HuH-7.5 (cell line): Measurements from ENCODE around the gene PTMS.

Experiments
- DNase-seq: peaks from one replicate; pipeline ENCODE4 v3.0.0; 2011; ENCODE audit warnings: low spot score

PTMS gene

DNA sequence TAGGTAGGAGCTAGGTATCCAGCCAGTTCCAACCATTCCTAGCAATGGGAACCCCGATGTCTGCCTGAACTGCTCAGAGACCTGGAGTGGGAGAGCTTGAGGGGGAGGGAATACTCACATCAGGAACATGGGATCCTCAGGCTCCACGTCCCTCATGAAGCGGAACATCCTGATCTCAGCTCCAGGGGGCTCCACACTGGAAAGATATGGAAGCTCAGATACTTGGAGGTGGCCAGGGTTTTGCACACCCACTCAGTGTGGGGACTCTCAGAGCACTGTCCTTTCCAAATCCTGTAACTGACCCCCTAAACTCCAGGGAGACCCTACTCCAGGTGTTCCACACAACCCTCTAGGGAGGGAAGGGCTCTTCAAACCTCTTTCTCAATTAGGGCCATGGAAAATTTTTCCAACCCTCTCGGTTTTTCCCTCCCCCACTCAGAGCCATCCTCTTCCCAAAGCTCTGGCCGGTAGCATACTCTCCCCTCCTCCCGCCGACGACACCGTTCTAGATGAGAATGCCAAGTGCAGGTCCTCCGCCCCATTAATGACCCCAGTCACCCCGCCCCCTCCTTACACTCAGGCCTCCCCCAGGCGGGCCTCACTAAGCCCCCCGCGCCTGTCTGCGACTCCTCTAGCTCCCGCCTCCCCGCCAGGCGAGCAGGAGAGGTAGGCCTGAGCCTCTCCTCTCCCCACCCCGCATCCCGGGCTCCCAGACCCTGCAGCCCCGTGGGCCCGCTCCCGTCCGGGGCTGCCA lies 13.8 kb upstream of the PTMS start:
- peak; percentile 77 for DNase-seq

DNA sequence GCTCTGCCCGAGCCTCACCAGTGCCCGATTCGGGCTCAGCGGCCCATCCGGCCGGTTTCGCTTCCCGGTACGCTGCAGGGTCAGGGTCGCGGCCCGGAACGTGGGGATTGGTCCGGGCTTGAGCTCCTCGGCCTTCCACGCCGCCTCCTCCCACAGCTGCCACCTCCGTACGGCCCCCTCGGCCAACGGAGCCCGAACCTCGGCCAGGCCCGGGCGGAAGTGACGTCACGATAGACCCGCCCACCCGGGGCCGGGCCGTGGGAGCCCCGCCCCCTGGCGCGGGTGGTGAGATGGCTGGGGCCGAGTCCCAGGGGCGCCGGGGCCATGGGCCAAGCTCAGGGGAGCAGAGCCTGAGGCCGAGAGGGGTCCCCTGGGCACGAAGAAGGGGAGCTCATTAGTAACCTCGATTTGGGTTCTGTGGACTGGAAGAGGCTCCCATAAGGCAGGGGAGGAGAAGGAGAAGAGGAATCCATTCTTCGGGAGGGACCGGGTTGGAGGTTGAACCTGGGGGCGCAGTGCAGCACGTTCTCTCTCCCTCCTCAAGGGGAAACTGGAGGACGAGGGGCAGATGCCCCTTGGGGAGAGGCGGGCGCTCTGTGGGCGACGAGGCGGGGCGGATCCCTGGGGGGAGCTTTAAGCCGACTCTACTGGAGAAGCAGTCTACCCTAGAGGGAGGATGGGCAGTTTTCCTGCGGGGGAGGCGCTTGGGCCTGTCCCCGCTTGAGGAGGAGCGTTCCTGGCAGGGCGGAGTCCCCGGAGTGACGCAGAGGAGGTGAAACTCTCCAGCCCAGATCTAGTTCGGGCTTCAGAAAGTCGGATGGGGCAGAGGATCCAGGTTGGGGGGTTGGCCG lies 13.0 kb upstream of the PTMS start, which contains the start of gene MLF2:
TSS of gene MLF2 (minus strand) at position 221 of the 851 bp plus-strand sequence. CDS start 807 bp downstream, outside the sequence.
- peak; percentile 95 for DNase-seq

DNA sequence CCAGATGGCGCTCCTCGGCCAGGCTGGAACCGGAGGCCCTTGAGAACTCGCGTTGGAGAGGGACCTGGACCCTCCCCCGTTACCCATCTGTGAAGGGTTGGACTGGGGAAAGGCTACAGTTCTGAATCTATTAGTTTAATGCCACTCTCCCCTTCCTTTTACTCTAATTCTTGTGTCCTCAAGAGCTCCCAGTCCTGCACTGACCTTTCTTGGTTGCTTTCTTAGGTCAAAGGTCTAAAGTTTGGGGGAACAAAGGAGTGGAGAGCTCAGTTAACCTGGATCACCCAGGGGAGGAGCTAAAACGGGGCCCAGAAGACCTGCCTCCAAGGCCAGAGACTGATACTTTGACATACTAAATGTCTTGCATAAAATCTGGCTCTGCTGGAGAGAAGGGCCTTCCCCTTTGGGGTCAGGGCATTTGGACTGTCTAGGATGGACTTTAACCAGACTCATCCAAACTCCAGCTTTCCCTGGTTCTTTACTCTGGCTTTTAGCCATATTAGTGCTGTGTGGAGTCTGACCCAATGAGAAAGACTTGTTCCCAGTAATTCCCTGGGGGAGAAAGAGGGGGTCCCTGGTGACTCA lies 12.3 kb upstream of the PTMS start:
- no peak for DNase-seq

GRCh38 chr12:6754411-6754810 lies 11.8 kb upstream of the PTMS start:
- no peak for DNase-seq

DNA sequence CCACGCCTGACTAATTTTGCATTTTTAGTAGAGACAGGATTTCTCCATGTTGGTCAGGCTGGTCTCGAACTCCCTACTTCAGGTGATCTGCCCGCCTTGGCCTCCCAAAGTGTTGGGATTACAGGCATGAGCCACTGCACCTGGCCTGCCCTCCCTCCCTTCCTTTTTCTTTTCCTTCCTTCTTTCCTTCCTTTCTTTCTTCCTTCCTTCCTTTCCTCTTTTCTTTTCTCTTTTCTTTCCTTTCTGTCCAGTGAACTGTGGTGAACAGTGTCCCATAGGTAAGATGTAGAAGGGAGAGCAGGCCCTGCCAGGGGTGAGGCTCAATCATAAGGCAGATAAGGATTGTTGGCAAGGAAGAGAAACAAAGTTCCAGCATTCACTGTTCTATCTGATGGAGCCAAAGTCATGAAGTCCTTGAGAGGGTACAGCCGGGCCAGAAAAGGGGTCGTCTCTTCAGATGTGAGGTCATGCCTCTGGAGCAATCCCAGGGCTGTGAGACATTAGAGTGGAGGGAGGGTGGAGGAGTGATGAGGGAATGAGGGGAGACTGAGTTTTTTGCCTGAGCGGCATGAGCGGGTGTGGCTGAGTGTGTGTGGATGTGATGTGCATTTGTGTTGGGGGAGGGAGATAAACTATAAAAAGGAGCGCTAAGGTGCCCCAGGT lies 9.0 kb upstream of the PTMS start:
- DNase-seq = no peak

GRCh38 chr12:6758506-6759095 lies 7.6 kb upstream of the PTMS start:
- no peak for DNase-seq

DNA sequence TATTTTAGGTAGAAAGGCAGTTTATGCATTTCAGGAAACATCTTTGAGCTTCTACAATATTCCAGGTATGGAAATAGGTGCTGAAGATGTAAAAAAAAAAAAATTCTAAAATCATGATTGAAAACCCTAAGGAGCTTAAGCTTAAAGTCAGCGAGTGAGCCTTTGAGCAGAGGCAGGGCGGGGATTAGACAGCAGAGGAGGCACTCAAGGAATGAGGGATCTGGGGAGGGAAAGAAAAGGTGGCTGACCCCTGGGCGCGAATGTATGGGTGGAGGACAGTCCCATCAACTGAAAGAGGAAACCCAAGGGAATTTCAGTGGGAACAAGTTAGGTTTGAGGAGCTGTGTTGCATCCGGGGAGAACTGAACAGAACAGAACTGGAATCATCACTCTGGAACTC lies 6.4 kb upstream of the PTMS start:
- DNase-seq = no peak

GRCh38 chr12:6763380-6763779 lies 2.8 kb upstream of the PTMS start:
- no peak for DNase-seq

DNA sequence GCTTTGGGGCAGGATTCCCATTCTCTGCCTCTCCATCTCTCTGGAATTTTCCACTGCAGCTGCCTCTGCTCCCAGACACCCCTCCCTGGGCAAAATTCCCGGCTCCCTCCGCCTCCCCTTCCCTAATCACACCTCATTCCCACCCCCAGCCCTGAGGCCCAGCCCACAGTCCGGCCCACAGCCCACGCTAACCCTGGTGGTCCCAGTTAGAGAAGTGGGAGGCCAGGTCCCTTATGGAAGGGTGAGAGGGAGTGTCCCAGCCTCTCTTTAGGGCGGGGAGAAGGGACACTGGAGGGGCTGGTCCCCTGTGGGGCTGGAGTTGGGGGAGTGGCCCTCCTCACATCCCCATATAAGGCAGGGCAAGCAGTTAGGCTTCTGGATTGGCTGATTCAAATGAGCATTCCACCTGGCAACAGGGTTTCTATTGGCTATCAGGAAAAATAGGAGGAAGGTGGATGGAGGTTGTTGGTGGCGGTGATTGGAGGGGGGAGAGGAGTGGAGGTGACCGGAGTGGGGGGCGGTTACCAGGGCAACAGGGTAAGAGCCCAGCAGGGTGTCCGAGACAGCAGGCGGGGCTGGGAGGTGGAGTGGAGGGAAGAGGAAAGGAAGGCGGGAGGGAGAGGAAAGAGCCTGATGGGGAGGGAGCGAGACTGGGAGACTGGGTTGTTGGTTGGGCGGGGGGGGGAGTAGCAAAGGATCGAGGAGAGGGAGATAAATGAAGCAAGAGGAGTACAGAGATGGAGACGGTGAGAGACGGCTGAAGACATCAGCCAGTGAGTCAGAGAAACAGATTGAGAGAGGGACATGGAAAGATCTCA lies 1.9 kb upstream of the PTMS start:
- peak; percentile 98 for DNase-seq

DNA sequence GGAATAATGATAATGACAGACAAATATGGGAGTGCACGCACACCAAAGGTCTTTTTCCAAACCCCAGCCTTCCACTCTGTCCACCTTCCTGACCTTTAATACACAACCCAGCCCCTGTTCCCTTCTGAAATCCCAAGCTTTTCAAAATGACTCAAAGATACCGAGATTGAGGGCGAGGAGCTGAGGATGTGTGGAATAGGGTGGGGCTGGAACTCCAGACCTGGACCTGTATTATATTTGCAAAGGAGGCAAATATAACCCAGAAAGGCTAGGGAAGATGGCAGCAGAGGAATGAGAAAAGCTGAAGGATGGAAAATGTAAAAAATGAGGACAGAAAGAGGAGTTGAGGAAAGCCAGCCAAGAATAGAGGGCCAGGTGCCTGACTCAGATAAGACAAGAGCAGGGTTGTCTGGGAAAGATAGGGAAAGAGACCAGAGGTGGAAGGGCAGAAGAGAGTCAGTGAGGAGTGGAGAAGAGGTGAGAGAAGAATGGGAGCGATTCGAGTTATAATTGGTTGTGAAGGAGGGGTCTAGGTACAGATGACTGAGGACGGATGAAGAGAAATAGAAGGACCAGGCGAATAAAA lies 1.0 kb upstream of the PTMS start:
- DNase-seq = peak; percentile 39

GRCh38 chr12:6766651-6767349 lies 637 bp downstream of the PTMS start:
- DNase-seq = peak; percentile 74

- peak; percentile 83 for DNase-seq
Observed at GRCh38 chr12:6767353-6768319, 1.5 kb downstream of the PTMS start.

- peak; percentile 42 for DNase-seq
Observed at GRCh38 chr12:6768437-6768914, 2.3 kb downstream of the PTMS start.

- DNase-seq = peak; percentile 56
Observed at GRCh38 chr12:6768990-6769389, 2.8 kb downstream of the PTMS start.

DNA sequence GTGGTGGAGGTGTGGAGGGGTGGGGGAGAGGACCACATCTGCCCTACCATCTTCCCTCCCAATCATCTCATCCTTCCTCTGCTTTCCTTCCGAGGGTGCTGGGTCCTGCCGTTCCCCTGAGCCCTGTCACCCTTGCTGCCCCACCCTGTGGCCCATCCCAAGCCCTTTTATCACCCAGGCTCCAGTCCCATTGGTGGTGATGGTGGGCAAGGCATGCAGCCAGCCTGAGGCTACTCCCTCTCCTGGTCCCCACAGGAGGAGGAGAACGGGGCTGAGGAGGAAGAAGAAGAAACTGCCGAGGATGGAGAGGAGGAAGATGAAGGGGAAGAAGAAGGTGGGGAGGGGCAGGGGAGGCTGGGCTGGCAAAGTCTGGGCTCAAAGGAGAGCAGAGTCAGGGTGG lies 3.5 kb downstream of the PTMS start:
- no peak for DNase-seq

GRCh38 chr12:6770094-6770493 lies 3.9 kb downstream of the PTMS start:
- DNase-seq = no peak

- DNase-seq = no peak
Observed at GRCh38 chr12:6770600-6770999, 4.4 kb downstream of the PTMS start.

DNA sequence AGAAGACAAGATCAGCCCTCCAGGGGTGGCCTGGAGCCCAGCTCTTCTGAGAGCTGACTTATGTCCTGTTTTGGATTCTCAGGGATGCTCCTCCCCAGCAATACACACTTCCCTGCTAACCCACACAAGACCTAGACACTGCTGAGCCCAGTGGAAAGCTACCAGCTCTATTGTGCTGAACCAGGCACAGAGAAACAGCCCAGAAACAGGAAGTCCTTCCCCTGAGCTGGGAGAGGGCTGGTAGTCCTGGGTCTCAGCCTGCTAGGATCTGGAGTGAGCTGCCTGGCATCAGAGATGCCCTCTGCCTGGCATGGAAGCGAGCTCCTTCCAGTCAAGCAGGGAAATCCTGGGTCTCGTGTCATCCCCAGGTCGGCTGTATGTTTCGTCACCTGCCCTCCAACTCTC lies 4.9 kb downstream of the PTMS start:
- DNase-seq = no peak
